H1 (cell line): Measurements from ENCODE around the gene DUSP1. TPM values are rescaled to one million over a fixed set of nuclear protein-coding genes. Genes with fewer than 3 reads are reported as not detected.

Experiments used
- CTCF ChIA-PET: fragments of 300-600 bp; sonication (Branson Sonifier 250); formaldehyde crosslinking; loops from one replicate; lab custom pipeline; 2021; ENCODE audit not compliant: partially characterized antibody; lab: Charles Lee
- POLR2A ChIA-PET: fragments of 300-600 bp; sonication (Branson Sonifier 250); formaldehyde crosslinking; loops from one replicate; lab custom pipeline; 2021; ENCODE audit warnings: inconsistent platforms; ENCODE audit not compliant: partially characterized antibody; lab: Charles Lee
- DNase-seq, 2 experiments: peaks; one replicate each; pipeline versions ENCODE4 v3.0.0 to v3.0.0-alpha.2; 2010 to 2022; ENCODE audit warnings: low spot score in 2 of 2, low read depth in 1 of 2, mixed read lengths in 1 of 2
- FAIRE-seq: peaks from 2 replicates; lab custom pipeline; 2011; peaks lifted over from hg19 to GRCh38; lab: Jason Lieb, UNC
- H2AFZ ChIP-seq: 2 replicates; pipeline ENCODE4 v1.8.1; 2012; ENCODE audit warnings: low read length, inconsistent platforms
- H2AK5ac ChIP-seq: 2 replicates; pipeline ENCODE4 v1.6.1; 2013; ENCODE audit warnings: low read depth, low read length
- H2BK120ac ChIP-seq: replicated peaks from 2 replicates; pipeline ENCODE3; 2013; ENCODE audit warnings: low read depth, low read length, inconsistent platforms
- H2BK12ac ChIP-seq: 2 replicates; pipeline ENCODE4 v1.6.1; 2013; ENCODE audit warnings: low read depth, low read length
- H2BK15ac ChIP-seq: 2 replicates; pipeline ENCODE4 v1.6.1; 2013; ENCODE audit warnings: low read length
- H2BK20ac ChIP-seq: 2 replicates; pipeline ENCODE4 v1.6.1; 2013; ENCODE audit warnings: low read length
- H2BK5ac ChIP-seq: 2 replicates; pipeline ENCODE4 v1.6.1; 2013; ENCODE audit warnings: low read depth, low read length
- H3K14ac ChIP-seq: 2 replicates; pipeline ENCODE4 v1.6.1; 2013; ENCODE audit warnings: inconsistent platforms; ENCODE audit not compliant: insufficient read length
- H3K18ac ChIP-seq: 2 replicates; pipeline ENCODE4 v1.6.1; 2013; ENCODE audit warnings: low read length; ENCODE audit errors: extremely low read depth
- H3K23ac ChIP-seq: 2 replicates; pipeline ENCODE4 v1.6.1; 2013; ENCODE audit warnings: inconsistent platforms; ENCODE audit not compliant: insufficient read length
- H3K23me2 ChIP-seq: 2 replicates; pipeline ENCODE4 v1.6.1; 2013; ENCODE audit warnings: low read depth, low read length
- H3K27ac ChIP-seq: 2 replicates; pipeline ENCODE4 v1.6.1; 2011; ENCODE audit warnings: low read depth, low read length, inconsistent platforms
- H3K27me3 ChIP-seq, 4 experiments: replicated peaks in 1 of 4; 1 replicate in 1 of 4; 2 replicates in 3 of 4; pipeline versions ENCODE4 v1.6.1 to v1.8.1; 2011 to 2013; ENCODE audit warnings: low read length in 3 of 4, mild to moderate bottlenecking in 3 of 4, inconsistent platforms in 2 of 4, mixed read lengths in 2 of 4, moderate library complexity in 1 of 4; ENCODE audit not compliant: control insufficient read depth in 3 of 4, insufficient read depth in 3 of 4; ENCODE audit errors: extremely low read depth in 1 of 4
- H3K36me3 ChIP-seq, 4 experiments: 2 replicates each; pipeline versions ENCODE4 v1.6.1 to v1.8.1; 2011 to 2013; ENCODE audit warnings: mild to moderate bottlenecking in 4 of 4, low read length in 3 of 4, moderate library complexity in 2 of 4, control low read depth in 1 of 4, inconsistent platforms in 1 of 4; ENCODE audit not compliant: insufficient read depth in 4 of 4, control insufficient read depth in 2 of 4
- H3K4ac ChIP-seq: replicated peaks from 2 replicates; pipeline ENCODE3; 2013; ENCODE audit warnings: low read length, low read depth, mixed read lengths, inconsistent platforms; ENCODE audit not compliant: insufficient read length
- H3K4me1 ChIP-seq, 4 experiments: replicated peaks in 1 of 4; 1 replicate in 1 of 4; 2 replicates in 3 of 4; pipeline versions ENCODE4 v1.6.1 to v1.8.1; 2011 to 2013; ENCODE audit warnings: low read length in 3 of 4, inconsistent platforms in 2 of 4, mixed read lengths in 1 of 4; ENCODE audit not compliant: insufficient read depth in 4 of 4, control insufficient read depth in 3 of 4
- H3K4me2 ChIP-seq, 2 experiments: 2 replicates each; pipeline versions ENCODE4 v1.6.1 to v1.8.1; 2011 to 2013; ENCODE audit warnings: low read depth in 2 of 2, low read length in 2 of 2, control low read depth in 1 of 2, inconsistent platforms in 1 of 2, mild to moderate bottlenecking in 1 of 2; ENCODE audit not compliant: insufficient read depth in 1 of 2
- H3K4me3 ChIP-seq, 4 experiments: fragments of 200-600, 300-600 bp in 1 of 4; sonication (generic), shearing (Covaris generic), sonication (Bioruptor Twin) in 1 of 4; 2 replicates each; pipeline versions ENCODE4 v1.5.1 to v1.8.1; 2011 to 2016; ENCODE audit warnings: low read length in 4 of 4, low read depth in 3 of 4, control low read depth in 2 of 4, inconsistent platforms in 2 of 4, mild to moderate bottlenecking in 2 of 4, mixed read lengths in 1 of 4, moderate library complexity in 1 of 4; ENCODE audit not compliant: insufficient read depth in 2 of 4; ENCODE audit errors: extremely low read depth in 1 of 4
- H3K56ac ChIP-seq: replicated peaks from 2 replicates; pipeline ENCODE3; 2013; ENCODE audit warnings: low read depth, mild to moderate bottlenecking, mixed read lengths, low read length, inconsistent platforms; ENCODE audit not compliant: insufficient read length
- H3K79me1 ChIP-seq: 2 replicates; pipeline ENCODE4 v1.6.1; 2013; ENCODE audit warnings: low read depth, low read length, control low read depth
- H3K79me2 ChIP-seq, 2 experiments: 2 replicates each; pipeline versions ENCODE4 v1.6.1 to v1.8.1; 2012 to 2013; ENCODE audit warnings: low read length in 2 of 2, mild to moderate bottlenecking in 2 of 2, inconsistent platforms in 1 of 2; ENCODE audit not compliant: insufficient read depth in 2 of 2, control insufficient read depth in 1 of 2
- H3K9ac ChIP-seq, 4 experiments: replicated peaks in 1 of 4; 1 replicate in 1 of 4; 2 replicates in 3 of 4; pipeline versions ENCODE4 v1.6.1 to v1.8.1; 2011 to 2013; ENCODE audit warnings: low read depth in 3 of 4, low read length in 3 of 4, control low read depth in 2 of 4, mild to moderate bottlenecking in 2 of 4, moderate library complexity in 2 of 4, inconsistent platforms in 1 of 4; ENCODE audit errors: extremely low read depth in 1 of 4
- H3K9me3 ChIP-seq, 2 experiments: 2 replicates each; pipeline versions ENCODE4 v1.6.1 to v1.8.1; 2012 to 2013; ENCODE audit warnings: mild to moderate bottlenecking in 2 of 2, moderate library complexity in 2 of 2, control low read depth in 1 of 2, inconsistent platforms in 1 of 2, low read depth in 1 of 2, low read length in 1 of 2, mixed read lengths in 1 of 2; ENCODE audit not compliant: insufficient read depth in 2 of 2
- H4K20me1 ChIP-seq, 2 experiments: replicated peaks in 1 of 2; 2 replicates each; pipeline versions ENCODE3 to v1.8.1; 2011 to 2013; ENCODE audit warnings: inconsistent platforms in 2 of 2, low read length in 2 of 2, mild to moderate bottlenecking in 1 of 2; ENCODE audit not compliant: insufficient read depth in 2 of 2, control insufficient read depth in 1 of 2
- H4K5ac ChIP-seq: 2 replicates; pipeline ENCODE4 v1.6.1; 2013; ENCODE audit warnings: low read length, low read depth, mixed read lengths, inconsistent platforms; ENCODE audit not compliant: insufficient read length
- H4K8ac ChIP-seq: 2 replicates; pipeline ENCODE4 v1.8.0; 2013; ENCODE audit warnings: mild to moderate bottlenecking, moderate library complexity, low read length, inconsistent platforms; ENCODE audit not compliant: insufficient read depth; ENCODE audit errors: extremely low read depth
- H4K91ac ChIP-seq: replicated peaks from 2 replicates; pipeline ENCODE3; 2013; ENCODE audit warnings: low read length, mixed read lengths, inconsistent platforms; ENCODE audit not compliant: insufficient read length
- BACH1 ChIP-seq: IDR thresholded peaks from 2 replicates; pipeline ENCODE4 v1.6.1; 2012; ENCODE audit warnings: low read length, improper control_type of control experiment
- CHD2 ChIP-seq: IDR thresholded peaks from 2 replicates; pipeline ENCODE4 v1.6.1; 2012; ENCODE audit warnings: low read length, improper control_type of control experiment
- EZH2 ChIP-seq: fragments of 200-600 bp; sonication (generic); IDR thresholded peaks from 2 replicates; pipeline ENCODE4 v1.7.1; 2012; ENCODE audit warnings: low read depth, mild to moderate bottlenecking, moderate library complexity, low read length, inconsistent platforms; ENCODE audit not compliant: severe bottlenecking
- KDM5A ChIP-seq: fragments of 200-600 bp; IDR thresholded peaks from 2 replicates; pipeline ENCODE4 v1.7.1; 2012; ENCODE audit warnings: mild to moderate bottlenecking, low read length, inconsistent platforms, mixed read lengths
- NRF1 ChIP-seq: IDR thresholded peaks from 2 replicates; pipeline ENCODE4 v1.6.1; 2011; ENCODE audit warnings: mild to moderate bottlenecking, low read depth, low read length, improper control_type of control experiment
- PHF8 ChIP-seq: fragments of 200-600 bp; sonication (generic); conservative IDR thresholded peaks from 2 replicates; pipeline ENCODE4 v1.7.1; 2012; ENCODE audit warnings: low read depth, mild to moderate bottlenecking, inconsistent platforms, low read length, moderate library complexity
- RFX5 ChIP-seq: IDR thresholded peaks from 2 replicates; pipeline ENCODE4 v1.6.1; 2011; ENCODE audit warnings: low read depth, low read length, improper control_type of control experiment, borderline replicate concordance
- SIN3A ChIP-seq, 2 experiments: IDR thresholded peaks in 1 of 2; conservative IDR thresholded peaks in 1 of 2; 2 replicates each; pipeline ENCODE4 v1.6.1; 2011 to 2012; ENCODE audit warnings: low read length in 2 of 2, improper control_type of control experiment in 1 of 2, low read depth in 1 of 2, mild to moderate bottlenecking in 1 of 2
- TAF7 ChIP-seq: optimal IDR thresholded peaks from 2 replicates; pipeline ENCODE3; 2011; ENCODE audit warnings: low read depth, mild to moderate bottlenecking, inconsistent platforms, low read length, moderate library complexity, borderline replicate concordance
- ZNF274 ChIP-seq: IDR thresholded peaks from 2 replicates; pipeline ENCODE4 v1.7.0; 2012; ENCODE audit warnings: low read length, borderline replicate concordance; ENCODE audit errors: extremely low read depth
- WGBS, 2 experiments: shearing (Covaris generic) in 1 of 2; methylation state at CpG; one replicate each; pipeline versions ENCODE4 v1.1.6 to v1.1.7; 2013 to 2015; ENCODE audit warnings: low lambda C conversion rate in 2 of 2, mixed read lengths in 2 of 2, inconsistent platforms in 1 of 2, low coverage in 1 of 2, missing lambda C conversion rate in 1 of 2; ENCODE audit not compliant: insufficient replicate concordance in 2 of 2, insufficient coverage in 1 of 2, insufficient read length in 1 of 2; ENCODE audit errors: extremely low coverage in 1 of 2, missing lambda C conversion rate in 1 of 2; 5-methylcytosine and 5-hydroxymethylcytosine counted together
- polyA plus RNA-seq, 7 experiments: library from polyadenylated mRNA; depleted of rRNA in 3 of 7; stranded (reverse) in 5 of 7; unstranded in 2 of 7; fragments of >200 nt in 5 of 7; fragments of 200-250 nt in 2 of 7; gene quantifications; 1 replicate in 5 of 7; 2 replicates in 1 of 7; 4 replicates in 1 of 7; pipeline versions ENCODE4 v1.2.1 to v1.2.3, GENCODE V29; 2011 to 2013; ENCODE audit warnings: missing spikeins in 2 of 7, mixed read lengths in 2 of 7
- total RNA-seq: library from RNA; stranded (reverse); fragmentation: NEBNext Ultra II Directional; extraction: Animal tissue kit (Norgen Biotek cat#: 25700); gene quantifications from 2 replicates; pipeline ENCODE4 v1.2.1, GENCODE V29; 2021
- TF ChIP-seq, protein P1 (sequence below): IDR thresholded peaks from 2 replicates; pipeline ENCODE4 v1.6.1; 2011; ENCODE audit warnings: low read length, improper control_type of control experiment

The DUSP1 gene
- total and polyA plus RNA-seq, 2 of the 8 experiments (the other 6 are each of a cell fraction or from before 2014, with no cell fraction given), result 6.5 to 11.7 TPM

- Histone ChIP-seq H2AFZ (no peak overlapping the region), H3K56ac (no peak overlapping the region), H2BK120ac (no peak overlapping the region), H3K9ac (no peak overlapping the region), H4K5ac (no peak overlapping the region), H3K9me3 (no peaks in the 10 kb centered on the region), H2BK20ac (no peak overlapping the region), H3K4me3 (no peak overlapping the region), H3K4ac (no peak overlapping the region), H2AK5ac (no peak overlapping the region), H3K18ac (no peak overlapping the region), H3K4me1 (peaks cover 0 to 6% (median under 1%) of the 10 kb centered on the region in 4 experiments; a peak in 2 of 7 replicates), H3K23ac (no peak overlapping the region), H3K27me3 (peaks cover 0 to 2% (median 0%) of the 10 kb centered on the region in 4 experiments; a peak in 2 of 7 replicates), H3K4me2 (no peak overlapping the region), H3K23me2 (no peaks in the 10 kb centered on the region), H3K14ac (no peak overlapping the region), H4K8ac (no peak overlapping the region), H4K91ac (no peak overlapping the region), H2BK15ac (no peak overlapping the region), H3K27ac (no peak overlapping the region), H2BK12ac (no peak overlapping the region), H3K79me2 (no peaks in the 10 kb centered on the region), H3K36me3 (no peaks in the 10 kb centered on the region), H2BK5ac (no peak overlapping the region), H4K20me1 (peaks cover 0 to 2% of the 10 kb centered on the region in 2 experiments), H3K79me1 (no peaks in the 10 kb centered on the region)
- ChIA-PET POLR2A (interaction anchor here (0.6 to 1.1 kb wide), 2 partner anchors 38 to 43 kb away, joined by 3 to 4 read pairs; no protein-coding TSS in a partner anchor), CTCF (interaction anchor here (0.8 to 3.7 kb wide), 5 partner anchors 8 to 219 kb away, joined by 3 to 20 read pairs (median 4); partner anchors contain the start of gene DUSP1)
- WGBS, 2 experiments, result 78% methylated on average over 10 of the region's 10 CpGs; no CpG with 5 or more reads in 1 of the 2 experiments
- DNase-seq, result no peak
- no peak for FAIRE-seq
- TF ChIP-seq EZH2, result no peak
- TF ChIP-seq, protein P1, sequence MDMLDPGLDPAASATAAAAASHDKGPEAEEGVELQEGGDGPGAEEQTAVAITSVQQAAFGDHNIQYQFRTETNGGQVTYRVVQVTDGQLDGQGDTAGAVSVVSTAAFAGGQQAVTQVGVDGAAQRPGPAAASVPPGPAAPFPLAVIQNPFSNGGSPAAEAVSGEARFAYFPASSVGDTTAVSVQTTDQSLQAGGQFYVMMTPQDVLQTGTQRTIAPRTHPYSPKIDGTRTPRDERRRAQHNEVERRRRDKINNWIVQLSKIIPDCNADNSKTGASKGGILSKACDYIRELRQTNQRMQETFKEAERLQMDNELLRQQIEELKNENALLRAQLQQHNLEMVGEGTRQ, result no peak
- no peak for TF ChIP-seq SIN3A (conservative IDR thresholded peaks at IDR 0.05 in 1 of 2, IDR thresholded peaks at IDR 0.05 in 1 of 2; ENCODE audit: low read depth in 1 of 2, low read length in 2 of 2)
- no peak for TF ChIP-seq ZNF274
- TF ChIP-seq BACH1, result no peak
- TF ChIP-seq TAF7, result no peak
- no peak for TF ChIP-seq CHD2
- TF ChIP-seq RFX5, result no peak
- no peak for TF ChIP-seq NRF1
- no peak for TF ChIP-seq PHF8
- no peak for TF ChIP-seq KDM5A
Measured at GRCh38 chr5:172728481-172729241, 42.3 kb downstream of the DUSP1 start.
